ENCODE results near the gene HSPB7.
"Not testable (repeated sequence)": the region's sequence is repeated elsewhere in the genome, so short reads cannot be mapped to it uniquely, and the experiment has no call there.

HSPB7 gene

DNA sequence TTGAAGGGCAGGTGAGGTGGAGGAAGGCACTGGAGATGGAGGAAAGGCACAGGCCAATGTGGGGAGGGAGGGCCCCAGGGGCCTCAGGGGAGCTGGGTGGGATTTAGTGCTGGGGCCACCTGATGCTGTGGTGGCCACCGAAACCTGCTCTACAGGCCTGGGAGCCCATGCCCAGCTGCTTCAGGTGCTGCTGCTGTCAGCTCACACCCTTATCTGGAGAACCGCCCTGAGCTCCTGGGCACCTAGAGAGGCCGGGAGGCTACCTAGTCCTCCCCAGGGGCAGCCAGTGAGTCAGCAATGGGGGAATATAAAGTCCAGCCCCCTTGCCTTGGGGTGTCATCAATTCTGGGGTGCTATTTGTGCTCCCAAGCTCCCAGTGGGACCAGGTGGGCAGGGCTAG is 43.4 kb upstream of the HSPB7 start:
- no peaks in the 10 kb centered on the region for H3K27me3 ChIP-seq (ENCODE audit: control insufficient read depth in 2 of 2, insufficient read depth in 2 of 2, low read length in 2 of 2)
- no peaks in the 10 kb centered on the region for H3K4me1 ChIP-seq (ENCODE audit: control insufficient read depth in 2 of 2, insufficient read depth in 2 of 2, low read length in 2 of 2)
- H3K9ac ChIP-seq (ENCODE audit: low read depth in 1 of 2, low read length in 2 of 2) = no peak overlapping the region
- H3K27ac ChIP-seq (ENCODE audit: low read depth in 2 of 2, low read length in 2 of 2) = no peak overlapping the region
- no peaks in the 10 kb centered on the region for H3K9me3 ChIP-seq (ENCODE audit: control insufficient read depth in 2 of 2, low read length in 2 of 2)
- H3K4me3 ChIP-seq (ENCODE audit: low read length in 2 of 2) = no peak overlapping the region
- no peaks in the 10 kb centered on the region for H3K36me3 ChIP-seq (ENCODE audit: control insufficient read depth in 2 of 2, insufficient read depth in 2 of 2, low read length in 2 of 2)

DNA sequence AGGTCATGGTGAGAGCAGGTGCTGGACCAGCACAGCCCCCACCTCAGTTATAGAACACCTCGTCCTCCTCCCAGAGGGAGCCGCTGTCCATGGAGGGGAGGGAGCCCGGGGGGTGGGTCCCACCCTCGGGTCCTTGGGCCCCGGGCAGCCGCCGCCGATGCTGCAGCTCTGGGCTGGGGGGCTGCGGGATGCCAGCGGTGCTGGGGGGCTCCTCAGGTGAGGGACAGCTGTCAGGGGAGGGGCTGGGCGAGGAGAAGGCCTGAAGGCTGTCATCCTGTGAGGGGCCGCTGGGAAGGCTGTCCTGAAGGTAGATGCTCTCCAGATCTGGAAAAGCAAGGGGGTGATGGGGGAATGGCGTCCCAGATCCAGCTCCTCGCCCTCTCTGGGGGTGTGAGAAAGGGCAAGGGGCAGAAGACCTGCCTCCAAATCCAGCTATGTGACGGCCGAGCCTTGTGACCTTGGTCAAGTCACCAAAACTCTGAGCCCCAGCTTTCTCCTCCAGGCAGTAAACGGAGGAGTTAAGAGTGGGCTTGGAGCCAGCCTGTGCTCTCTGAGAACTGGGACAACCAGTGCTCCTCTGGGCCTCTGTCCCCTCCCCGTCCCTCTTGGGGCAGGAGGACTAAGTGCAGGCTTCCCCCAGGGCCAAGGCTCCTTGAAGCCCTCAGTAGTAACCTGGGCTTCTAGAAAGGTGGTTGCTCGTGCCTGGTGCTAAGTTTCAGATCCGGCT is 40.7 kb upstream of the HSPB7 start:
- H3K36me3 ChIP-seq (ENCODE audit: control insufficient read depth in 2 of 2, insufficient read depth in 2 of 2, low read length in 2 of 2); H3K9me3 ChIP-seq (ENCODE audit: control insufficient read depth in 2 of 2, low read length in 2 of 2); H3K27ac ChIP-seq (ENCODE audit: low read depth in 2 of 2, low read length in 2 of 2); H3K4me1 ChIP-seq (ENCODE audit: control insufficient read depth in 2 of 2, insufficient read depth in 2 of 2, low read length in 2 of 2); H3K9ac ChIP-seq (ENCODE audit: low read depth in 1 of 2, low read length in 2 of 2); H3K4me3 ChIP-seq (ENCODE audit: low read length in 2 of 2); H3K27me3 ChIP-seq (ENCODE audit: control insufficient read depth in 2 of 2, insufficient read depth in 2 of 2, low read length in 2 of 2): not testable (repeated sequence)

GRCh38 chr1:16057314-16057915 is 39.6 kb upstream of the HSPB7 start:
- not testable (repeated sequence) for H3K9ac ChIP-seq (ENCODE audit: low read depth in 1 of 2, low read length in 2 of 2); H3K27ac ChIP-seq (ENCODE audit: low read depth in 2 of 2, low read length in 2 of 2); H3K4me1 ChIP-seq (ENCODE audit: control insufficient read depth in 2 of 2, insufficient read depth in 2 of 2, low read length in 2 of 2); H3K27me3 ChIP-seq (ENCODE audit: control insufficient read depth in 2 of 2, insufficient read depth in 2 of 2, low read length in 2 of 2); H3K4me3 ChIP-seq (ENCODE audit: low read length in 2 of 2); H3K36me3 ChIP-seq (ENCODE audit: control insufficient read depth in 2 of 2, insufficient read depth in 2 of 2, low read length in 2 of 2); H3K9me3 ChIP-seq (ENCODE audit: control insufficient read depth in 2 of 2, low read length in 2 of 2)

GRCh38 chr1:16056521-16056912 is 38.7 kb upstream of the HSPB7 start:
- H3K9ac ChIP-seq (ENCODE audit: low read depth in 1 of 2, low read length in 2 of 2); H3K27ac ChIP-seq (ENCODE audit: low read depth in 2 of 2, low read length in 2 of 2); H3K36me3 ChIP-seq (ENCODE audit: control insufficient read depth in 2 of 2, insufficient read depth in 2 of 2, low read length in 2 of 2); H3K4me1 ChIP-seq (ENCODE audit: control insufficient read depth in 2 of 2, insufficient read depth in 2 of 2, low read length in 2 of 2); H3K27me3 ChIP-seq (ENCODE audit: control insufficient read depth in 2 of 2, insufficient read depth in 2 of 2, low read length in 2 of 2); H3K4me3 ChIP-seq (ENCODE audit: low read length in 2 of 2); H3K9me3 ChIP-seq (ENCODE audit: control insufficient read depth in 2 of 2, low read length in 2 of 2): not testable (repeated sequence)

DNA sequence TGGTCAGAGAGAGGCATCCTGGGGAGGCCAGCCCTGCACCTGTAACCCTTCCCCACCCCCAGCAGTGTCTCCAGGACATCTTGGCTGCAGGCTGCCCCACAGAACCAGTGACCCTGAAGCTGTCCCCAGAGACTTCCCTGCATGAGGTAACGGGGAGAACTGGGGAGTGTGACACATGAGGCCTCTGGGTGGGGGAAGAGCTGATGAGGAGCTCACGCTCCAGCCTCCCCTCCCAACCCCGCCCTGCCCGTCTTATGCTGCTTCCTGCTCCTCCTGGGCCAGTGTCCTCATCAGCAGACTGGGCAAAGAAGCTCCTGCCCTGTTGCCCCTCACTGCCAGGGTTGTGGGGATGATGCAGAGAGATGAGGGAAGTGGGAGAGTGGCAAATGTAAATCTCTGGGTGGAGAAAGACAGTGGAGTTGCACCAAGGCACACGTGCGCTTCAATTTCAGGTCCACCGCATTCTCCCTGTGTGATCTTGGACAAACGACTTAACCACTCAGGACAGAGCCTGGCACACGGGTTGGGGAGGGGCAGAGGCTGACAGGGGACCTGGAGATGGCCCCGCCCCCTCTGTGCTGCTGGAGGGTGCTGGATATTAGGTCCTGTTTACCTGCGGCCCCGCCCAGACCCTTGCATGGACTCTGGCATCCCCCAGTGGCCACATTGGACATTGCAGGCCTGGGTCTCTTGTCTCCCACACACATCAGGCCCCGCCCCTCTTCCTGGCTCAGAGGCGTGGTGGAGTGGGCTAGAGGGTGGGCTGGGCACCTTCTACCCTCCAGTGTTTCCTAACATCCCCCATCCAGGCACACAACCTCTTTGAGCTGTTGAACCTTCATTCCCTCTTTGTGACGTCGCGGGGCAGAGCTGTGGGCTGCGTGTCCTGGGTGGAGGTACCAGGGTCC is 38.0 kb upstream of the HSPB7 start:
- Histone ChIP-seq H3K9ac (ENCODE audit: low read depth in 1 of 2, low read length in 2 of 2) (peak overlapping the region in 1 of 2 donors; percentile 17), H3K4me3 (ENCODE audit: low read length in 2 of 2) (no peak overlapping the region), H3K27ac (ENCODE audit: low read depth in 2 of 2, low read length in 2 of 2) (no peak overlapping the region), H3K9me3 (ENCODE audit: control insufficient read depth in 2 of 2, low read length in 2 of 2) (no peaks in the 10 kb centered on the region), H3K36me3 (ENCODE audit: control insufficient read depth in 2 of 2, insufficient read depth in 2 of 2, low read length in 2 of 2) (no peaks in the 10 kb centered on the region), H3K4me1 (ENCODE audit: control insufficient read depth in 2 of 2, insufficient read depth in 2 of 2, low read length in 2 of 2) (peaks cover 0 to 4% of the 10 kb centered on the region in 2 donors), H3K27me3 (ENCODE audit: control insufficient read depth in 2 of 2, insufficient read depth in 2 of 2, low read length in 2 of 2) (no peaks in the 10 kb centered on the region)

DNA sequence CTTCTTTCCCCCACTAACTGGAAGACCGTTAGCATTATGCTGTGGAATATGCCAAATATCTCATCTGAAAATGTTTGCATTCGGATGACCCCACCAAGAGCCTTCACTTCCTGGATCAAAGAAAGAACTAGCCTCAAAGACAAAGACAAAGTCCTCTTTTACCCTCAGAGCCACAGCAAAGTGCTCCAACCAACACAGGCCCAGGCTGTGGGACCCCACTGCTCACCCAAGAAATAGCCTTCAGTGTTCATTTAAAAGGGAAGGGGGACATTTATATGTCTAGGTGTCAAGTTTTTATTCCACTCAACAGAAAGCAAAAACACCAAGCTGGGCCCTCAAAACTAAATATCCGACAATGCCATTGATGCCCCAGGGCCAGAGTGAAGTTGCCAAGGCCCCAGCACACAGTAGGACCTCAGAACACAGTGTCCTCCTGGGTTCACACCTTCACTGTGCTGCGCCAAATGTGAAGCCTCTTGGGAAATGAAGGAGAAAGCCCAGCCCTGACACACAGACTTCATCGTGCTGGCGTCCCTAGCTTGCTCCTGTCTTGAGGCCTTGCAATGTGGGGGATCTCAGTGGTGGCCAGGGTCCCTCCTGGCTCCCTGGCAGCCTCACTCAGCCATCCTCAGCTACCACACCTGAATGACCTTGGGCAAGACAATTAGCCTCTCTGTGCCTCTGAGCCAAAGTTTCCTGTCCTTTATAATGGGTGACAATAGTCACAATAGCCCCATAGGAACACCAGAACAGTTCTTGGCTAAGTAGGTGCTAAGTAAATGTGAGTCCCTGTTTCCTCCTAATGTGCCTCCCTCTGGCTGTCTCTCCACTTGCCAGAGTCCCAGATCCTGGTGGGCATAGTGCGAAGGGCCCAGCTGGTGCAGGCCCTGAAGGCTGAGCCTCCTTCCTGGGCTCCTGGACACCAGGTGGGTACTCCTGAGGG is 37.0 kb upstream of the HSPB7 start:
- Histone ChIP-seq H3K4me1 (ENCODE audit: control insufficient read depth in 2 of 2, insufficient read depth in 2 of 2, low read length in 2 of 2) (peaks cover 0 to 4% of the 10 kb centered on the region in 2 donors), H3K4me3 (ENCODE audit: low read length in 2 of 2) (no peak overlapping the region), H3K36me3 (ENCODE audit: control insufficient read depth in 2 of 2, insufficient read depth in 2 of 2, low read length in 2 of 2) (no peaks in the 10 kb centered on the region), H3K27me3 (ENCODE audit: control insufficient read depth in 2 of 2, insufficient read depth in 2 of 2, low read length in 2 of 2) (no peaks in the 10 kb centered on the region), H3K9me3 (ENCODE audit: control insufficient read depth in 2 of 2, low read length in 2 of 2) (no peaks in the 10 kb centered on the region), H3K27ac (ENCODE audit: low read depth in 2 of 2, low read length in 2 of 2) (no peak overlapping the region), H3K9ac (ENCODE audit: low read depth in 1 of 2, low read length in 2 of 2) (no peak overlapping the region)

DNA sequence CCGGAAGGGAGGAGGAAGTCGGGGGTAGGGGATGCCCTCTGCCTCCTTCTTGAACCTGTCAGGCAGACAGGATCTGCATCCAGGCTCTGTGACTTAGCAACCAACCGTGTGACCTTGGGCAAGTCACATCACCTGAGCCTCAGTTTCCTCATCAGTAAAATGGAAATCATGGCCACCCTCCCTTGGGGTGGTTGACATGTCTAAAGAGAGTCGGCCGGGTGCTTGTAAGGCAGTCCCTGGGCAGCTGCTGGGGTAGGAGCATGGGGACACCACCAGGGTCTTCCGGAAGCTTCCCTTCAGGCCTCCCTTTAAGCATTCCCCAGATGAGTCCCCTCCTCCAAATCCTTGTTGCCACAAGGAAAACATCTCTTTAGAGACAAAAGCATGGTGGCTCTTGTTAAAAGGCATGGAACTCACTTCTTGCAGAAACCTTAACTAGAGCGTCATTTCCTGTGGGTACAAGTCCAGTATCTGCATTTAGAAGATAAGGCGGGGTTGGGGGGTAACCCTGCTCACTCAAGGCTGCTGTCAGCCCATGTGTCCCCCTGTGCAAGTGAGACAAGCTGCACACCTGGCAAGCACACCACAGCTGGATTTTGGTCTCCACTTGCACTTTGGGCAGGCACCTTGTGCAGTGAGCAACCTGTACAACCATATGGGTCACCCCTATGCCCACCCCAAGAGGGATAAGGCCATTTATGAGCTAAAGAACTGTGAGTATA is 36.1 kb upstream of the HSPB7 start:
- no peak overlapping the region for H3K27ac ChIP-seq (ENCODE audit: low read depth in 2 of 2, low read length in 2 of 2)

GRCh38 chr1:16051949-16052348 is 34.1 kb upstream of the HSPB7 start:
- H3K9me3 ChIP-seq (ENCODE audit: control insufficient read depth in 2 of 2, low read length in 2 of 2); H3K4me1 ChIP-seq (ENCODE audit: control insufficient read depth in 2 of 2, insufficient read depth in 2 of 2, low read length in 2 of 2); H3K9ac ChIP-seq (ENCODE audit: low read depth in 1 of 2, low read length in 2 of 2); H3K27me3 ChIP-seq (ENCODE audit: control insufficient read depth in 2 of 2, insufficient read depth in 2 of 2, low read length in 2 of 2); H3K4me3 ChIP-seq (ENCODE audit: low read length in 2 of 2); H3K27ac ChIP-seq (ENCODE audit: low read depth in 2 of 2, low read length in 2 of 2); H3K36me3 ChIP-seq (ENCODE audit: control insufficient read depth in 2 of 2, insufficient read depth in 2 of 2, low read length in 2 of 2): not testable (repeated sequence)

More for the DNA sequence above, 36.1 kb upstream of the HSPB7 start:
- H3K36me3 ChIP-seq (ENCODE audit: control insufficient read depth in 2 of 2, insufficient read depth in 2 of 2, low read length in 2 of 2) = no peaks in the 10 kb centered on the region
- no peaks in the 10 kb centered on the region for H3K27me3 ChIP-seq (ENCODE audit: control insufficient read depth in 2 of 2, insufficient read depth in 2 of 2, low read length in 2 of 2)
- H3K9me3 ChIP-seq (ENCODE audit: control insufficient read depth in 2 of 2, low read length in 2 of 2) = no peaks in the 10 kb centered on the region
- no peak overlapping the region for H3K9ac ChIP-seq (ENCODE audit: low read depth in 1 of 2, low read length in 2 of 2)
- H3K4me1 ChIP-seq (ENCODE audit: control insufficient read depth in 2 of 2, insufficient read depth in 2 of 2, low read length in 2 of 2) = peaks cover 0 to 4% of the 10 kb centered on the region in 2 donors
- H3K4me3 ChIP-seq (ENCODE audit: low read length in 2 of 2) = no peak overlapping the region

DNA sequence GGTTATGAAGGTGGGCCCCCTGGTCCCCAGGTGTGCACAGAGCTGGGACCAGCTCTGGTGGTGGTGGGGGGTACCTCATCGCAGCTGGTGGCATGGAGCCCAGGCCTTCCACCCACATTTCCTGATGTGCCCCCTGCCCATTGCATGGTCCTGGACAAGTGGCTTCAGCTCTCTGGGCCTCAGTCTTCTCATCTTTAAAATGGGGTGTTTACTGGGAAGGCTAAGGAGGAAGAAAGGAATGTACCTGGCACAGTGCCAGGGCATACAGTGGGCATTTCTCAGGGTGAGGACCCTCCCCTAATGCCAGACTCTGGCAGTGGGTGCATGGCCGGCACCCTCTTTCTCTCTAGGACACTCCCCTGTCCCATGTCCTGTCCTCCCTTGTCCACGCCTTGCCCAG is 33.2 kb upstream of the HSPB7 start:
- Histone ChIP-seq H3K4me1 (ENCODE audit: control insufficient read depth in 2 of 2, insufficient read depth in 2 of 2, low read length in 2 of 2) (peaks cover 0 to 4% of the 10 kb centered on the region in 2 donors), H3K9me3 (ENCODE audit: control insufficient read depth in 2 of 2, low read length in 2 of 2) (no peaks in the 10 kb centered on the region), H3K9ac (ENCODE audit: low read depth in 1 of 2, low read length in 2 of 2) (no peak overlapping the region), H3K36me3 (ENCODE audit: control insufficient read depth in 2 of 2, insufficient read depth in 2 of 2, low read length in 2 of 2) (no peaks in the 10 kb centered on the region), H3K4me3 (ENCODE audit: low read length in 2 of 2) (no peak overlapping the region), H3K27me3 (ENCODE audit: control insufficient read depth in 2 of 2, insufficient read depth in 2 of 2, low read length in 2 of 2) (no peaks in the 10 kb centered on the region), H3K27ac (ENCODE audit: low read depth in 2 of 2, low read length in 2 of 2) (no peak overlapping the region)

All from mucosa of rectum (tissue), 2 donors.